IPS-15b (cell line): ENCODE results near the gene TBC1D10A.
A peak's percentile ranks its signal among the peaks of the same experiment; 100 is the strongest.

ENCODE experiments used
- H3K27me3 ChIP-seq: one replicate; pipeline ENCODE4 v1.6.1; 2013; ENCODE audit warnings: low read length; ENCODE audit not compliant: control insufficient read depth, insufficient read depth
- H3K36me3 ChIP-seq: one replicate; pipeline ENCODE4 v1.6.1; 2013; ENCODE audit warnings: low read length; ENCODE audit not compliant: control insufficient read depth, insufficient read depth
- H3K4me1 ChIP-seq: one replicate; pipeline ENCODE4 v1.6.1; 2013; ENCODE audit warnings: mild to moderate bottlenecking, low read length; ENCODE audit not compliant: control insufficient read depth, insufficient read depth
- H3K4me3 ChIP-seq: one replicate; pipeline ENCODE4 v1.5.1; 2013; ENCODE audit warnings: low read depth, low read length
- H3K9ac ChIP-seq: one replicate; pipeline ENCODE4 v1.6.1; 2013; ENCODE audit warnings: low read depth, mild to moderate bottlenecking, low read length
- H3K9me3 ChIP-seq: one replicate; pipeline ENCODE4 v1.6.1; 2013; ENCODE audit warnings: mild to moderate bottlenecking, low read length; ENCODE audit not compliant: control insufficient read depth, insufficient read depth

TBC1D10A gene

GRCh38 chr22:30244641-30245040 is 82.1 kb downstream of the TBC1D10A start:
- no peak overlapping the region for H3K9ac ChIP-seq
- peak overlapping the region; percentile 18 for H3K4me3 ChIP-seq
- peaks cover 23% of the 10 kb centered on the region for H3K36me3 ChIP-seq
- no peaks in the 10 kb centered on the region for H3K9me3 ChIP-seq
- H3K27me3 ChIP-seq = no peaks in the 10 kb centered on the region
- H3K4me1 ChIP-seq = no peaks in the 10 kb centered on the region

- Histone ChIP-seq H3K36me3 (peaks cover 23% of the 10 kb centered on the region), H3K9me3 (no peaks in the 10 kb centered on the region), H3K4me1 (no peaks in the 10 kb centered on the region), H3K27me3 (no peaks in the 10 kb centered on the region), H3K4me3 (no peak overlapping the region), H3K9ac (no peak overlapping the region)
Measured at GRCh38 chr22:30244066-30244465, 82.7 kb downstream of the TBC1D10A start.

DNA sequence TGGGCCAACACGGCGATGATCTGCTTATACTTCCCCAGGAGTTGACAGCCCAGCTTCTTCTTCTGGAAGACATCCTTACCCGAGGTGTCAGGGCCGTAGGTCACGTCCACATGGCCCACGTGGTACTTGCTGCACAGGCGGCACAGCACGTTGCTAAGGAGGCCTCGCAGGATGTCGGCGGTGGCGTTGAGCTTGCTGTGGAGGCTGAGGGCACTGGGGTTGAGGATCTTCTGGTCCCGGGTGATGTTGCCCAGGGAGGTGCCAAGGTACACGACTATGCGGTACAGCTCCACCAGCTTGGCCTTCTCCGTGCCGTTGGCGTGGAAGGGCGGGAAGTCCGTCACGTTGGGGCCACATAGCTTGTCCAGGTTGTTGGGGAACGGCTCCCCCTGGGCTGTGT is 83.1 kb downstream of the TBC1D10A start:
- Histone ChIP-seq H3K36me3 (peaks cover 23% of the 10 kb centered on the region), H3K27me3 (no peaks in the 10 kb centered on the region), H3K4me1 (no peaks in the 10 kb centered on the region), H3K9me3 (no peaks in the 10 kb centered on the region), H3K4me3 (no peak overlapping the region), H3K9ac (no peak overlapping the region)
